PC-3 (cell line): Measurements from ENCODE around the gene TECTA. TPM values are rescaled to one million over a fixed set of nuclear protein-coding genes. Genes with fewer than 3 reads are reported as not detected.

Source experiments
- ATAC-seq: fragments of 200-7000 bp; cut with Tn5 transposase; 2 replicates; pipeline ENCODE4 v1.9.1; 2020; ENCODE audit warnings: mild to moderate bottlenecking, moderate library complexity
- BruUV-seq: library from RNA; stranded (reverse); fragments of 400-500 nt; replicated peaks from 2 replicates; lab custom pipeline; 2021; lab: Mats Ljungman, UMichigan
- CTCF ChIA-PET: fragments of 300-600 bp; sonication (Branson Sonifier 250); formaldehyde crosslinking; loops from one replicate; lab custom pipeline; 2022; ENCODE audit warnings: antibody characterized with exemption; lab: Charles Lee
- POLR2A ChIA-PET: fragments of 300-600 bp; sonication (Branson Sonifier 250); formaldehyde crosslinking; loops from one replicate; lab custom pipeline; 2022; ENCODE audit warnings: antibody characterized with exemption; ENCODE audit not compliant: unreplicated experiment; lab: Charles Lee
- DNase-seq: peaks from one replicate; pipeline ENCODE4 v3.0.0-alpha.2; 2015
- H2AFZ ChIP-seq: fragments of 300-600 bp; sonication (generic); 2 replicates; pipeline ENCODE4 v1.6.0; 2016; ENCODE audit warnings: antibody characterized with exemption, low read length
- H3F3A ChIP-seq: fragments of 300-600 bp; sonication (generic); one replicate; pipeline ENCODE4 v1.6.0; 2017; ENCODE audit warnings: antibody characterized with exemption, low read length, control low read depth, mild to moderate bottlenecking; ENCODE audit not compliant: unreplicated experiment
- H3K27ac ChIP-seq: fragments of 300-600 bp; sonication (generic); 2 replicates; pipeline ENCODE4 v1.5.1; 2016; ENCODE audit warnings: mild to moderate bottlenecking, low read length
- H3K27me3 ChIP-seq: fragments of 300-600 bp; sonication (generic); 2 replicates; pipeline ENCODE4 v1.6.1; 2016; ENCODE audit warnings: low read length, mixed read lengths
- H3K36me3 ChIP-seq: fragments of 300-600 bp; sonication (generic); 2 replicates; pipeline ENCODE4 v1.6.1; 2016; ENCODE audit warnings: low read depth, mixed run types, low read length, mixed read lengths
- H3K4me1 ChIP-seq: fragments of 300-600 bp; sonication (generic); 2 replicates; pipeline ENCODE4 v1.5.1; 2016; ENCODE audit warnings: low read length; ENCODE audit not compliant: insufficient read depth
- H3K4me2 ChIP-seq: fragments of 300-600 bp; sonication (generic); 2 replicates; pipeline ENCODE4 v1.6.0; 2016; ENCODE audit warnings: low read length
- H3K4me3 ChIP-seq: fragments of 300-600 bp; sonication (generic); 2 replicates; pipeline ENCODE4 v1.5.1; 2016; ENCODE audit warnings: mild to moderate bottlenecking, low read length, mixed read lengths
- H3K79me2 ChIP-seq: fragments of 300-600 bp; sonication (generic); 2 replicates; pipeline ENCODE4 v1.6.1; 2017; ENCODE audit warnings: low read length, mixed read lengths
- H3K9ac ChIP-seq: fragments of 300-600 bp; sonication (generic); 2 replicates; pipeline ENCODE4 v1.6.0; 2016; ENCODE audit warnings: mild to moderate bottlenecking, low read length
- H3K9me2 ChIP-seq: fragments of 300-600 bp; sonication (generic); replicated peaks from 2 replicates; pipeline ENCODE4 v1.6.1; 2016; ENCODE audit warnings: mixed run types, low read length, mixed read lengths
- H3K9me3 ChIP-seq: fragments of 300-600 bp; sonication (generic); 2 replicates; pipeline ENCODE4 v1.6.1; 2016; ENCODE audit warnings: low read length, mixed read lengths
- H4K20me1 ChIP-seq: fragments of 300-600 bp; sonication (generic); 2 replicates; pipeline ENCODE4 v1.6.1; 2016; ENCODE audit warnings: low read length, mixed read lengths
- CTCF ChIP-seq: fragments of 300-600 bp; sonication (generic); conservative IDR thresholded peaks from 2 replicates; pipeline ENCODE4 v1.5.1; 2017; ENCODE audit warnings: antibody characterized with exemption, low read depth, mild to moderate bottlenecking, low read length
- EZH2 ChIP-seq: fragments of 300-600 bp; sonication (generic); IDR thresholded peaks from one replicate; pipeline ENCODE4 v1.6.1; 2017; ENCODE audit warnings: antibody characterized with exemption, mild to moderate bottlenecking, low read length; ENCODE audit not compliant: unreplicated experiment
- EZH2phosphoT487 ChIP-seq: fragments of 300-600 bp; sonication (generic); IDR thresholded peaks from 2 replicates; pipeline ENCODE4 v1.6.1; 2018; ENCODE audit warnings: mild to moderate bottlenecking, antibody characterized with exemption, low read length, borderline replicate concordance
- intact Hi-C: fragments of 100-400 bp; cut with micrococcal nuclease; formaldehyde crosslinking; loops from 2 replicates; pipeline ENCODE4 v1.9.0; 2023
- total RNA-seq: library from RNA; depleted of rRNA; stranded (reverse); fragments of >200 nt; gene quantifications from 2 replicates; pipeline ENCODE4 v1.2.3, GENCODE V29; 2014

TECTA gene
- total RNA-seq, 1 experiment from 2014 or later: 0.11 TPM

- ATAC-seq (no peak), DNase-seq (no peak)
- peaks cover 10% of the 10 kb centered on the region for H3K9me3 ChIP-seq
- no peaks in the 10 kb centered on the region for H3F3A ChIP-seq
- H3K9me2 ChIP-seq: no peaks in the 10 kb centered on the region
- no peak overlapping the region for H3K9ac ChIP-seq
- POLR2A ChIA-PET: no interaction called here
- CTCF ChIA-PET: no interaction called here
- H3K36me3 ChIP-seq: no peaks in the 10 kb centered on the region
- H3K79me2 ChIP-seq: no peaks in the 10 kb centered on the region
- TF ChIP-seq EZH2phosphoT487 (no peak), CTCF (no peak), EZH2 (no peak)
- H3K4me3 ChIP-seq: no peak overlapping the region
- H4K20me1 ChIP-seq: no peaks in the 10 kb centered on the region
- intact Hi-C loops: no loop called here
- no peak overlapping the region for H3K4me2 ChIP-seq
- no peak overlapping the region for H3K27ac ChIP-seq
- H3K27me3 ChIP-seq: no peaks in the 10 kb centered on the region
- no peaks in the 10 kb centered on the region for H3K4me1 ChIP-seq
- H2AFZ ChIP-seq: no peak overlapping the region
- no TSS peak for BruUV-seq
Measured at GRCh38 chr11:121179306-121179705, 78.3 kb downstream of the TECTA start.

GRCh38 chr11:121180183-121180582 is 79.1 kb downstream of the TECTA start:
- ATAC-seq (no peak), DNase-seq (no peak)
- Histone ChIP-seq H3K9ac (no peak overlapping the region), H3K79me2 (no peaks in the 10 kb centered on the region), H4K20me1 (no peaks in the 10 kb centered on the region), H3F3A (no peaks in the 10 kb centered on the region), H3K4me3 (no peak overlapping the region), H3K4me1 (no peaks in the 10 kb centered on the region), H3K4me2 (no peak overlapping the region), H2AFZ (no peak overlapping the region), H3K9me2 (no peaks in the 10 kb centered on the region), H3K9me3 (peaks cover 10% of the 10 kb centered on the region), H3K27me3 (peaks cover 9% of the 10 kb centered on the region; the same call in 1 of the 2 replicates), H3K27ac (no peak overlapping the region), H3K36me3 (no peaks in the 10 kb centered on the region)
- intact Hi-C loops: no loop called here
- ChIA-PET POLR2A (no interaction called here), CTCF (no interaction called here)
- BruUV-seq: no TSS peak
- no peak for TF ChIP-seq EZH2
- no peak for TF ChIP-seq EZH2phosphoT487
- no peak for TF ChIP-seq CTCF

- Histone ChIP-seq H3K79me2 (no peaks in the 10 kb centered on the region), H3K36me3 (no peaks in the 10 kb centered on the region), H3F3A (no peaks in the 10 kb centered on the region), H3K9ac (no peak overlapping the region), H3K27me3 (peaks cover 62% of the 10 kb centered on the region), H4K20me1 (no peaks in the 10 kb centered on the region), H2AFZ (no peak overlapping the region), H3K4me1 (no peaks in the 10 kb centered on the region), H3K9me2 (no peaks in the 10 kb centered on the region), H3K27ac (no peak overlapping the region), H3K9me3 (no peaks in the 10 kb centered on the region), H3K4me3 (no peak overlapping the region), H3K4me2 (no peak overlapping the region)
- TF ChIP-seq EZH2phosphoT487 (no peak), EZH2 (no peak), CTCF (no peak)
- intact Hi-C loops: no loop called here
- ATAC-seq (no peak), DNase-seq (no peak)
- ChIA-PET CTCF (no interaction called here), POLR2A (no interaction called here)
- BruUV-seq: no TSS peak
Measured at GRCh38 chr11:121188776-121189175, 87.7 kb downstream of the TECTA start.
